ENCODE measurements around the gene CSRP3. TPM values are rescaled to one million over a fixed set of nuclear protein-coding genes. Genes with fewer than 3 reads are reported as not detected.

CSRP3 gene
- total RNA-seq, 3 donors from 2014 or later, result not detected

GRCh38 chr11:19185516-19186052 is 16.2 kb downstream of the CSRP3 start:
- Mint-ChIP-seq H3K9me3 (no peaks in the 10 kb centered on the region), H3K36me3 (ENCODE audit: insufficient read depth) (peaks cover 7% of the 10 kb centered on the region), H3K4me1 (ENCODE audit: low read depth) (no peaks in the 10 kb centered on the region), H3K27me3 (ENCODE audit: low read depth) (no peaks in the 10 kb centered on the region), H3K4me3 (no peak overlapping the region)
- ATAC-seq (no peak), DNase-seq (no peak)

- no peaks in the 10 kb centered on the region for H3K9me3 Mint-ChIP-seq
- H3K27me3 Mint-ChIP-seq (ENCODE audit: low read depth), result no peaks in the 10 kb centered on the region
These were observed 16.7 kb downstream of the CSRP3 start for GRCh38 chr11:19185036-19185435.

GRCh38 chr11:19183646-19184045 is 18.1 kb downstream of the CSRP3 start:
- Mint-ChIP-seq H3K27me3 (ENCODE audit: low read depth) (no peaks in the 10 kb centered on the region), H3K9me3 (no peaks in the 10 kb centered on the region), H3K4me3 (no peak overlapping the region), H3K4me1 (ENCODE audit: low read depth) (no peaks in the 10 kb centered on the region), H3K36me3 (ENCODE audit: insufficient read depth) (peaks cover 7% of the 10 kb centered on the region)
- no peak for ATAC-seq
- no peak for DNase-seq

More at GRCh38 chr11:19185036-19185435, 16.7 kb downstream of the CSRP3 start:
- Mint-ChIP-seq H3K36me3 (ENCODE audit: insufficient read depth) (peaks cover 7% of the 10 kb centered on the region), H3K4me3 (no peak overlapping the region), H3K4me1 (ENCODE audit: low read depth) (no peaks in the 10 kb centered on the region)
- DNase-seq, result no peak
- no peak for ATAC-seq

GRCh38 chr11:19181531-19182261 is 20.1 kb downstream of the CSRP3 start:
- Mint-ChIP-seq H3K27me3 (ENCODE audit: low read depth) (no peaks in the 10 kb centered on the region), H3K4me1 (ENCODE audit: low read depth) (no peaks in the 10 kb centered on the region), H3K9me3 (no peaks in the 10 kb centered on the region), H3K4me3 (no peak overlapping the region), H3K36me3 (ENCODE audit: insufficient read depth) (peaks cover 8% of the 10 kb centered on the region)
- DNase-seq (no peak), ATAC-seq (no peak)

- DNase-seq (no peak), ATAC-seq (no peak)
- H3K4me3 Mint-ChIP-seq, result no peak overlapping the region
- H3K36me3 Mint-ChIP-seq (ENCODE audit: insufficient read depth), result peaks cover 35% of the 10 kb centered on the region
- no peaks in the 10 kb centered on the region for H3K9me3 Mint-ChIP-seq
- H3K27me3 Mint-ChIP-seq (ENCODE audit: low read depth), result no peaks in the 10 kb centered on the region
- H3K4me1 Mint-ChIP-seq (ENCODE audit: low read depth), result no peaks in the 10 kb centered on the region
These were observed 25.1 kb downstream of the CSRP3 start for GRCh38 chr11:19176629-19177186.

- ATAC-seq (no peak), DNase-seq (no peak)
- H3K4me1 Mint-ChIP-seq (ENCODE audit: low read depth), result no peaks in the 10 kb centered on the region
- H3K4me3 Mint-ChIP-seq, result no peak overlapping the region
- peaks cover 50% of the 10 kb centered on the region for H3K36me3 Mint-ChIP-seq (ENCODE audit: insufficient read depth)
- H3K9me3 Mint-ChIP-seq, result no peaks in the 10 kb centered on the region
- H3K27me3 Mint-ChIP-seq (ENCODE audit: low read depth), result no peaks in the 10 kb centered on the region
These were observed 27.7 kb downstream of the CSRP3 start for GRCh38 chr11:19173964-19174638.

- H3K27me3 Mint-ChIP-seq (ENCODE audit: low read depth), result no peaks in the 10 kb centered on the region
These were observed 28.6 kb downstream of the CSRP3 start for GRCh38 chr11:19173004-19173689.

GRCh38 chr11:19168090-19168489 is 33.7 kb downstream of the CSRP3 start:
- no peak for ATAC-seq
- Mint-ChIP-seq H3K27me3 (ENCODE audit: low read depth) (no peaks in the 10 kb centered on the region), H3K36me3 (ENCODE audit: insufficient read depth) (peaks cover 54% of the 10 kb centered on the region)

More at GRCh38 chr11:19173004-19173689, 28.6 kb downstream of the CSRP3 start:
- H3K4me3 Mint-ChIP-seq, result no peak overlapping the region
- no peaks in the 10 kb centered on the region for H3K4me1 Mint-ChIP-seq (ENCODE audit: low read depth)
- no peaks in the 10 kb centered on the region for H3K9me3 Mint-ChIP-seq
- ATAC-seq, result no peak
- DNase-seq, result no peak
- H3K36me3 Mint-ChIP-seq (ENCODE audit: insufficient read depth), result peaks cover 56% of the 10 kb centered on the region

GRCh38 chr11:19164881-19165280 is 36.9 kb downstream of the CSRP3 start:
- Mint-ChIP-seq H3K36me3 (ENCODE audit: insufficient read depth) (peaks cover 40% of the 10 kb centered on the region), H3K4me3 (no peak overlapping the region), H3K9me3 (no peaks in the 10 kb centered on the region), H3K27me3 (ENCODE audit: low read depth) (no peaks in the 10 kb centered on the region), H3K4me1 (ENCODE audit: low read depth) (no peaks in the 10 kb centered on the region)
- no peak for ATAC-seq
- DNase-seq, result no peak

More at GRCh38 chr11:19168090-19168489, 33.7 kb downstream of the CSRP3 start:
- DNase-seq, result no peak
- no peaks in the 10 kb centered on the region for H3K4me1 Mint-ChIP-seq (ENCODE audit: low read depth)
- H3K4me3 Mint-ChIP-seq, result no peak overlapping the region
- H3K9me3 Mint-ChIP-seq, result no peaks in the 10 kb centered on the region

- Mint-ChIP-seq H3K27me3 (ENCODE audit: low read depth) (no peaks in the 10 kb centered on the region), H3K9me3 (no peaks in the 10 kb centered on the region), H3K36me3 (ENCODE audit: insufficient read depth) (peaks cover 40% of the 10 kb centered on the region), H3K4me3 (no peak overlapping the region), H3K4me1 (ENCODE audit: low read depth) (no peaks in the 10 kb centered on the region)
- DNase-seq (no peak), ATAC-seq (no peak)
These were observed 37.4 kb downstream of the CSRP3 start for GRCh38 chr11:19164230-19164855.

GRCh38 chr11:19163617-19164016 is 38.2 kb downstream of the CSRP3 start:
- Mint-ChIP-seq H3K36me3 (ENCODE audit: insufficient read depth) (peaks cover 40% of the 10 kb centered on the region), H3K27me3 (ENCODE audit: low read depth) (no peaks in the 10 kb centered on the region), H3K4me1 (ENCODE audit: low read depth) (no peaks in the 10 kb centered on the region), H3K9me3 (no peaks in the 10 kb centered on the region), H3K4me3 (no peak overlapping the region)
- DNase-seq, result no peak
- ATAC-seq, result no peak

- Mint-ChIP-seq H3K27me3 (ENCODE audit: low read depth) (no peaks in the 10 kb centered on the region), H3K9me3 (no peaks in the 10 kb centered on the region), H3K36me3 (ENCODE audit: insufficient read depth) (peaks cover 35% of the 10 kb centered on the region), H3K4me3 (no peak overlapping the region), H3K4me1 (ENCODE audit: low read depth) (no peaks in the 10 kb centered on the region)
- no peak for ATAC-seq
- DNase-seq, result no peak
These were observed 38.8 kb downstream of the CSRP3 start for GRCh38 chr11:19162951-19163505.

- peaks cover 32% of the 10 kb centered on the region for H3K36me3 Mint-ChIP-seq (ENCODE audit: insufficient read depth)
- no peaks in the 10 kb centered on the region for H3K27me3 Mint-ChIP-seq (ENCODE audit: low read depth)
- H3K4me3 Mint-ChIP-seq, result no peak overlapping the region
These were observed 40.1 kb downstream of the CSRP3 start for GRCh38 chr11:19161651-19162050.

More at GRCh38 chr11:19161651-19162050, 40.1 kb downstream of the CSRP3 start:
- no peak for ATAC-seq
- no peak for DNase-seq
- no peaks in the 10 kb centered on the region for H3K9me3 Mint-ChIP-seq
- H3K4me1 Mint-ChIP-seq (ENCODE audit: low read depth), result no peaks in the 10 kb centered on the region
